Measurements from ENCODE around the gene KCNB1. TPM values are rescaled to one million over a fixed set of nuclear protein-coding genes. Genes with fewer than 3 reads are reported as not detected.

The KCNB1 gene
- polyA plus RNA-seq, 5 donors, result 0.41 to 0.64 (median 0.50) TPM

GRCh38 chr20:49354673-49355072, 127.8 kb downstream of the KCNB1 start:
- no peak for DNase-seq

GRCh38 chr20:49353348-49353747, 129.1 kb downstream of the KCNB1 start:
- no peak for DNase-seq

- no peak for DNase-seq
Observed at GRCh38 chr20:49352751-49353150, 129.7 kb downstream of the KCNB1 start.

- DNase-seq, result no peak
Observed at GRCh38 chr20:49351775-49352174, 130.7 kb downstream of the KCNB1 start.

GRCh38 chr20:49349694-49350252, 132.7 kb downstream of the KCNB1 start:
- DNase-seq, result no peak

GRCh38 chr20:49349078-49349477, 133.4 kb downstream of the KCNB1 start:
- DNase-seq, result no peak

GRCh38 chr20:49348563-49348962, 133.9 kb downstream of the KCNB1 start:
- no peak for DNase-seq

- no peak for DNase-seq
Observed at GRCh38 chr20:49347156-49347555, 135.3 kb downstream of the KCNB1 start.

- no peak for DNase-seq
Observed at GRCh38 chr20:49346682-49347081, 135.8 kb downstream of the KCNB1 start.

- DNase-seq, result no peak
Observed at GRCh38 chr20:49345524-49345923, 136.9 kb downstream of the KCNB1 start.

- peak in 1 of 2 donors; percentile 17 for DNase-seq
Observed at GRCh38 chr20:49344975-49345374, 137.5 kb downstream of the KCNB1 start.

- DNase-seq, result no peak
Observed at GRCh38 chr20:49344140-49344539, 138.3 kb downstream of the KCNB1 start.

- no peak for DNase-seq
Observed at GRCh38 chr20:49343246-49343645, 139.2 kb downstream of the KCNB1 start.

GRCh38 chr20:49340161-49340966, 142.1 kb downstream of the KCNB1 start:
- DNase-seq, result no peak

GRCh38 chr20:49339123-49339522, 143.3 kb downstream of the KCNB1 start:
- DNase-seq, result no peak

GRCh38 chr20:49338061-49338460, 144.4 kb downstream of the KCNB1 start:
- DNase-seq, result no peak

- no peak for DNase-seq
Observed at GRCh38 chr20:49337357-49337756, 145.1 kb downstream of the KCNB1 start.

GRCh38 chr20:49336786-49337185, 145.7 kb downstream of the KCNB1 start:
- no peak for DNase-seq

- no peak for DNase-seq
Observed at GRCh38 chr20:49335476-49335875, 147.0 kb downstream of the KCNB1 start.

GRCh38 chr20:49330701-49331615, 151.5 kb downstream of the KCNB1 start:
- DNase-seq, result no peak

GRCh38 chr20:49328790-49329189, 153.7 kb downstream of the KCNB1 start:
- DNase-seq, result no peak

GRCh38 chr20:49326026-49326425, 156.4 kb downstream of the KCNB1 start:
- DNase-seq, result no peak

GRCh38 chr20:49324306-49324705, 158.2 kb downstream of the KCNB1 start:
- no peak for DNase-seq

Measured in right lung (tissue), 5 donors.